ENCODE results near the gene PTPRM.

- TF ChIP-seq CTCF (IDR thresholded peaks at IDR 0.05; ENCODE audit: low read depth, low read length, poor library complexity, severe bottlenecking), result no peak
- no peak for TF ChIP-seq EZH2phosphoT487 (IDR thresholded peaks at IDR 0.05; ENCODE audit: borderline replicate concordance, low read length)
Observed at GRCh38 chr18:8373486-8373885, 806.4 kb downstream of the PTPRM start.
